G401 (cell line): ENCODE data around the gene UBA6. TPM values are rescaled to one million over a fixed set of nuclear protein-coding genes. Genes with fewer than 3 reads are reported as not detected.

Experiments used
- total RNA-seq: library from RNA; depleted of rRNA; stranded (reverse); fragments of >200 nt; shearing (Covaris generic); gene quantifications from 2 replicates; pipeline ENCODE4 v1.2.3, GENCODE V29; 2014; rRNA removed

Gene UBA6
- total RNA-seq, 1 experiment from 2014 or later = 98.3 TPM

Other genes starting within 250 kb of the UBA6 start
- gene CENPC, start 155.7 kb downstream of the UBA6 start, total RNA-seq = 13.8 and 15.8 TPM in 2 replicates
- gene STAP1, start 142.4 kb downstream of the UBA6 start, total RNA-seq = not detected in 2 replicates
- not detected in 2 replicates for gene GNRHR, start 53.2 kb upstream of the UBA6 start, total RNA-seq
- not detected in 2 replicates for gene TMPRSS11D, start 182.8 kb upstream of the UBA6 start, total RNA-seq